ENCODE data around the gene RNF17.

- TF ChIP-seq CTCF (IDR thresholded peaks at IDR 0.05; ENCODE audit: borderline replicate concordance, extremely low read depth, low read length, poor library complexity, severe bottlenecking) (no peak), EZH2 (IDR thresholded peaks at IDR 0.05; ENCODE audit: borderline replicate concordance, low read depth, low read length, severe bottlenecking) (no peak)
Measured at GRCh38 chr13:24784319-24784718, 20.4 kb downstream of the RNF17 start.

Measured in DND-41 (cell line).